Ovary (tissue), 9 donors: ENCODE results near the gene CHD3. TPM values are rescaled to one million over a fixed set of nuclear protein-coding genes. Genes with fewer than 3 reads are reported as not detected.

Experiments used
- DNase-seq, 5 donors: peaks; one replicate each; pipeline ENCODE4 v3.0.0-alpha.2; 2019 to 2020
- H3K27ac ChIP-seq, 2 donors: fragments of 200-600 bp; one replicate each; pipeline versions ENCODE4 v1.5.1 to v1.8.0; 2019 to 2022
- H3K27me3 ChIP-seq: fragments of 200-600 bp; one replicate; pipeline ENCODE4 v1.8.0; 2022
- H3K36me3 ChIP-seq: fragments of 200-600 bp; sonication (generic); one replicate; pipeline ENCODE4 v1.5.1; 2019
- H3K4me1 ChIP-seq: one replicate; pipeline ENCODE4 v1.8.1; 2013; ENCODE audit warnings: mild to moderate bottlenecking, moderate library complexity; ENCODE audit not compliant: insufficient read depth
- H3K4me3 ChIP-seq: fragments of 200-600 bp; sonication (generic); one replicate; pipeline ENCODE4 v1.5.1; 2017
- H3K9me3 ChIP-seq, 2 donors: fragments of 200-600 bp in 1 of 2; sonication (generic) in 1 of 2; one replicate each; pipeline versions ENCODE4 v1.5.1 to v1.8.1; 2013 to 2019; ENCODE audit warnings: mild to moderate bottlenecking in 1 of 2, moderate library complexity in 1 of 2
- EP300 ChIP-seq: sonication (generic); formaldehyde crosslinking; IDR thresholded peaks from one replicate; pipeline ENCODE4 v1.6.1; 2017; ENCODE audit warnings: antibody characterized with exemption
- POLR2A ChIP-seq: fragments of 450-650 bp; IDR thresholded peaks from one replicate; pipeline ENCODE4 v1.6.1; 2017; ENCODE audit warnings: antibody characterized with exemption, mild to moderate bottlenecking, moderate library complexity
- WGBS, 3 donors: extraction: QIAGEN DNeasy Blood & Tissue Kit in 1 of 3; methylation state at CpG; one replicate each; pipeline versions ENCODE4 v1.1.5 to v1.1.7; 2013 to 2017; 5-methylcytosine and 5-hydroxymethylcytosine counted together
- intact Hi-C, 4 donors: fragments of 100-400 bp; cut with DNase I; formaldehyde crosslinking; loops; one replicate each; pipeline versions ENCODE4 v1.11.0 to v1.15.1; 2022 to 2023
- polyA plus RNA-seq, 2 donors: library from polyadenylated mRNA; stranded (reverse); fragments of 200-250 nt in 1 of 2; fragments of 350-450 nt in 1 of 2; fragmentation: Illumina TruSeq in 1 of 2; extraction: RNeasy Lipid Tissue Mini Kit (QIAGEN cat#74804) in 1 of 2; gene quantifications; one replicate each; pipeline ENCODE4 v1.2.3, GENCODE V29; 2013 to 2014
- total RNA-seq, 7 donors: library from RNA; depleted of rRNA in 2 of 7; stranded (reverse); fragments of >200 nt in 2 of 7; fragmentation: NEBNext Ultra II Directional in 3 of 7; extraction: Animal tissue kit (Norgen Biotek cat#: 25700) in 3 of 7; gene quantifications; one replicate each; pipeline versions ENCODE4 v1.1.0 to v1.2.4, GENCODE V29; 2016 to 2023
- TF ChIP-seq, protein P1 (sequence below), 3 donors: fragments of 450-650 bp in 2 of 3; fragments of 200-600 bp in 1 of 3; IDR thresholded peaks; one replicate each; pipeline versions ENCODE4 v1.5.1 to v1.8.0; 2016 to 2022; ENCODE audit warnings: antibody characterized with exemption in 3 of 3, mild to moderate bottlenecking in 1 of 3
- donor health status: DM: no; HTN: no; CAD: no; lungs with moderate emphysema.
- donor health status: DM: no; HTN: no; CAD: no.
- donor health status: Bipolar disorder and iron deficiency.
- donor health status: DM: yes; HTN: yes; CAD: no.
- donor health status: DM: no; HTN: no; CAD: no.
- donor health status: DM: yes; HTN: yes; CAD: no.

Gene CHD3
- total and polyA plus RNA-seq, 9 donors, result 65.7 to 145 (median 100) TPM

DNA sequence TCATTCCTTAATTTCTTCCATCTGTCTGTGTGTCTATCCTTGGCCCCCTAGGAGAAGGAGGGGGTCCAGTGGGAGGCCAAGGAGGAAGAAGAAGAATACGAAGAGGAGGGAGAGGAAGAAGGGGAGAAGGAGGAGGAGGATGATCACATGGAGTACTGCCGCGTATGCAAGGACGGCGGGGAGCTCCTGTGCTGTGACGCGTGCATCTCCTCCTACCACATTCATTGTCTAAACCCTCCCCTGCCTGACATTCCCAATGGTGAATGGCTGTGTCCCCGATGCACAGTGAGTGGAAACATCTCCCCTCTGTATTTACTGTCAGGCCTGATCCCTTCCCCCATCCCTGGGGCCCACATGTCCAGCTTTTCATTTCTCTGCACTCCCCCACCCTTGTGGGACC is 6.3 kb downstream of the CHD3 start:
- 85 to 87% (median 86%) methylated on average over 8 of the region's 8 CpGs for WGBS, 3 donors
- Histone ChIP-seq H3K4me3 (no peak overlapping the region), H3K36me3 (no peaks in the 10 kb centered on the region), H3K4me1 (no peaks in the 10 kb centered on the region), H3K27ac (no peak overlapping the region), H3K9me3 (no peaks in the 10 kb centered on the region), H3K27me3 (no peaks in the 10 kb centered on the region)
- TF ChIP-seq POLR2A, result no peak
- TF ChIP-seq, protein P1, sequence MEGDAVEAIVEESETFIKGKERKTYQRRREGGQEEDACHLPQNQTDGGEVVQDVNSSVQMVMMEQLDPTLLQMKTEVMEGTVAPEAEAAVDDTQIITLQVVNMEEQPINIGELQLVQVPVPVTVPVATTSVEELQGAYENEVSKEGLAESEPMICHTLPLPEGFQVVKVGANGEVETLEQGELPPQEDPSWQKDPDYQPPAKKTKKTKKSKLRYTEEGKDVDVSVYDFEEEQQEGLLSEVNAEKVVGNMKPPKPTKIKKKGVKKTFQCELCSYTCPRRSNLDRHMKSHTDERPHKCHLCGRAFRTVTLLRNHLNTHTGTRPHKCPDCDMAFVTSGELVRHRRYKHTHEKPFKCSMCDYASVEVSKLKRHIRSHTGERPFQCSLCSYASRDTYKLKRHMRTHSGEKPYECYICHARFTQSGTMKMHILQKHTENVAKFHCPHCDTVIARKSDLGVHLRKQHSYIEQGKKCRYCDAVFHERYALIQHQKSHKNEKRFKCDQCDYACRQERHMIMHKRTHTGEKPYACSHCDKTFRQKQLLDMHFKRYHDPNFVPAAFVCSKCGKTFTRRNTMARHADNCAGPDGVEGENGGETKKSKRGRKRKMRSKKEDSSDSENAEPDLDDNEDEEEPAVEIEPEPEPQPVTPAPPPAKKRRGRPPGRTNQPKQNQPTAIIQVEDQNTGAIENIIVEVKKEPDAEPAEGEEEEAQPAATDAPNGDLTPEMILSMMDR (IDR thresholded peaks at IDR 0.05), result no peak
- TF ChIP-seq EP300, result no peak
- no peak for DNase-seq
- intact Hi-C loops, result loop anchor here in 2 of 4 donors (5.0 kb wide), 1 partner anchor 33 kb away; no protein-coding TSS in a partner anchor

DNA sequence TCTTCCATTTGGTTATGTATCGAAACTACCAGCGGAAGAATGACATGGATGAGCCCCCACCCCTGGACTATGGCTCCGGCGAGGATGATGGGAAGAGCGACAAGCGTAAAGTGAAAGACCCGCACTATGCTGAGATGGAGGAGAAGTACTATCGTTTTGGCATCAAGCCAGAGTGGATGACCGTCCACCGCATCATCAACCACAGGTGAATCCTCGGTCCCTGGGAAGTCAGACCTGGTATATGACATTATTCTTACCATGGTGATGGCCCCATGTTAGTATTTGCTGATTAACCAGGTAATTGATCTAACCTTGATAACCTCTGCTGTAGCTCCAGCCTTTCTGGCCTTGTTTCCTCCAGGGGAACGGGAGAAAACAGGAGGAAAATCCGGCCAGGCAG is 8.5 kb downstream of the CHD3 start:
- no peak for DNase-seq
- H3K36me3 ChIP-seq, result no peaks in the 10 kb centered on the region
- WGBS, 3 donors, result 81 to 82% (median 81%) methylated on average over 13 of the region's 13 CpGs
- intact Hi-C loops, result loop anchor here in 2 of 4 donors (2.0 to 5.0 kb wide), 2 partner anchors 35 to 70 kb away; no protein-coding TSS in a partner anchor
- H3K4me3 ChIP-seq, result no peak overlapping the region
- no peaks in the 10 kb centered on the region for H3K9me3 ChIP-seq
- TF ChIP-seq, protein P1 (IDR thresholded peaks at IDR 0.05), result no peak
- TF ChIP-seq EP300 (no peak), POLR2A (no peak)
- no peaks in the 10 kb centered on the region for H3K4me1 ChIP-seq
- H3K27me3 ChIP-seq, result no peaks in the 10 kb centered on the region
- H3K27ac ChIP-seq, result no peak overlapping the region

DNA sequence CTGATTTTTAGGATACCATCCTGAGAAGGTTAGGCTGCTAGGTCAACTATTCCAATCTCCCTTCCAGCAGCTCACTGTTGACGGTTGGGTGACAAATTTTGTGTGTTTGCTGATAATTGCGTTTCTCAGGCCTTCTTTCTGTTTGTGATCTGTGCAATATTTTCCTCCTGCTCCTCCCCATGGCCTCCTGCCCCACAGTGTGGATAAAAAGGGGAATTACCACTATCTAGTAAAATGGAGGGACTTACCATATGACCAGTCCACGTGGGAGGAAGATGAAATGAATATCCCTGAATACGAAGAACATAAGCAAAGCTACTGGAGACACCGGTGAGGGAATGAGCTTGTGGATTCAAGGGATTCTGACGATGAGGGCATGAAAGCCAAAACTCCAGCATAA is 9.2 kb downstream of the CHD3 start:
- WGBS, 3 donors, result 26 to 30% (median 29%) methylated on average over 6 of the region's 6 CpGs
- no peaks in the 10 kb centered on the region for H3K9me3 ChIP-seq
- intact Hi-C loops, result loop anchor here in 2 of 4 donors (2.0 to 5.0 kb wide), 2 partner anchors 35 to 71 kb away; no protein-coding TSS in a partner anchor
- no peaks in the 10 kb centered on the region for H3K27me3 ChIP-seq
- H3K4me3 ChIP-seq, result no peak overlapping the region
- H3K4me1 ChIP-seq, result no peaks in the 10 kb centered on the region
- DNase-seq, result no peak
- H3K36me3 ChIP-seq, result no peaks in the 10 kb centered on the region
- no peak for TF ChIP-seq POLR2A
- TF ChIP-seq, protein P1 (IDR thresholded peaks at IDR 0.05), result peak in 1 of 3 donors; percentile 28
- H3K27ac ChIP-seq, result no peak overlapping the region

DNA sequence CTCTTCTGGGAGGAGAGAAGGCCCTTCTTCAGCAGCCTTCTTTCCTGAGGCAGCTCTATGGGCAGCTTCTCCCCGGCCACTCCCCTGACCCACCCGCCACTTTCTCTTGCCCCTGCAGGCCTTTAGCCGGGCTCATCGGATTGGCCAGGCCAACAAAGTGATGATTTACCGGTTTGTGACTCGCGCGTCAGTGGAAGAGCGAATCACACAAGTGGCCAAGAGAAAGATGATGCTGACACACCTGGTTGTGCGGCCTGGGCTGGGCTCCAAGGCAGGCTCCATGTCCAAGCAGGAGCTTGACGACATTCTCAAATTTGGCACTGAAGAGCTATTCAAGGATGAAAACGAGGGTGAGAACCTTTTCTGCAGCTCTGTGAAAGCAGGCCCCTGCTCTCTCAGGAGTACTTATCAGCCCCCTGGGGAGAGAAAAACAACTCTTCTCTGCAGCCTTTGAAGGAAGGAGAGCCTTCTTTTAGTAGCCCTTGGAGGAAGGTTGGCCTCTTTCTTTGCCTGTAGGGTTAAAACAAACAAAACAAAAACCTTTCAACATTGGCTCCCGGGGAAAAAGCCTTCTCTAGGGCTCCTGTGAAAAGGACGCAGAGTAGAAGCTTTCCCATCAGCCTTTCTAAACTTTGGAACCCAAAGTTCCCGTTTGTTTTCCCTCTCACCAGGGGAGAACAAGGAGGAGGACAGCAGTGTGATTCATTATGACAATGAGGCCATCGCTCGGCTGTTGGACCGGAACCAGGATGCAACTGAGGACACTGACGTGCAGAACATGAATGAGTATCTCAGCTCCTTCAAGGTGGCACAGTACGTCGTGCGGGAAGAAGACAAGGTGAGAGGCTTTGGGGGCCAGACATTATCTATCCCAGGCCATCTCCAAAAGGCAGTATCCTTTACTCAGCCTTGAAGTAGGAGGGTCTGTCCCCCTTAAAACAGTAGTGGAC is 14.8 kb downstream of the CHD3 start:
- no peak overlapping the region for H3K27ac ChIP-seq
- TF ChIP-seq, protein P1 (IDR thresholded peaks at IDR 0.05), result no peak
- TF ChIP-seq POLR2A, result no peak
- TF ChIP-seq EP300, result no peak
- intact Hi-C loops, result no loop called here
- no peaks in the 10 kb centered on the region for H3K4me1 ChIP-seq
- peak in 1 of 5 donors; percentile 29 for DNase-seq
- no peaks in the 10 kb centered on the region for H3K9me3 ChIP-seq
- H3K27me3 ChIP-seq, result no peaks in the 10 kb centered on the region
- WGBS, 3 donors, result 72 to 74% (median 73%) methylated on average over 22 of the region's 22 CpGs
- H3K4me3 ChIP-seq, result no peak overlapping the region
- H3K36me3 ChIP-seq, result no peaks in the 10 kb centered on the region
